NB4 (cell line): ENCODE data around the gene MEGF10.

Experiments
- DNase-seq: peaks from one replicate; pipeline ENCODE4 v3.0.0; 2010; ENCODE audit warnings: low read depth
- H3K4me3 ChIP-seq: one replicate; pipeline ENCODE4 v1.5.1; 2011; ENCODE audit warnings: mild to moderate bottlenecking, low read depth, low read length, moderate library complexity
- CTCF ChIP-seq: IDR thresholded peaks from one replicate; pipeline ENCODE4 v1.5.1; 2012; ENCODE audit warnings: low read depth, low read length
- MAX ChIP-seq: IDR thresholded peaks from 2 replicates; pipeline ENCODE4 v1.6.1; 2011; ENCODE audit warnings: low read depth, low read length
- MYC ChIP-seq: IDR thresholded peaks from 2 replicates; pipeline ENCODE4 v1.6.1; 2011; ENCODE audit warnings: low read depth, low read length
- POLR2A ChIP-seq: IDR thresholded peaks from 2 replicates; pipeline ENCODE4 v1.6.1; 2011; ENCODE audit warnings: mild to moderate bottlenecking; ENCODE audit not compliant: insufficient read length; ENCODE audit errors: extremely low read depth

The MEGF10 gene

GRCh38 chr5:127492854-127493738 lies 202.5 kb downstream of the MEGF10 start:
- peak; percentile 46 for DNase-seq
- TF ChIP-seq MYC (no peak), CTCF (peak; percentile 53)
- no peak overlapping the region for H3K4me3 ChIP-seq

GRCh38 chr5:127498548-127498947 lies 208.0 kb downstream of the MEGF10 start:
- no peak overlapping the region for H3K4me3 ChIP-seq
- TF ChIP-seq CTCF: no peak
- TF ChIP-seq MYC: no peak
- TF ChIP-seq POLR2A: no peak
- no peak for TF ChIP-seq MAX
- DNase-seq: no peak

- H3K4me3 ChIP-seq: no peak overlapping the region
- TF ChIP-seq MYC (no peak), CTCF (no peak), POLR2A (no peak), MAX (no peak)
These were observed 215.3 kb downstream of the MEGF10 start for GRCh38 chr5:127505905-127506304.

GRCh38 chr5:127506616-127507015 lies 216.0 kb downstream of the MEGF10 start:
- TF ChIP-seq POLR2A (no peak), MAX (no peak), CTCF (no peak), MYC (no peak)
- no peak overlapping the region for H3K4me3 ChIP-seq
- DNase-seq: no peak

More at GRCh38 chr5:127505905-127506304, 215.3 kb downstream of the MEGF10 start:
- no peak for DNase-seq

- DNase-seq: no peak
These were observed 218.2 kb downstream of the MEGF10 start for GRCh38 chr5:127508644-127509373.

More at GRCh38 chr5:127508644-127509373, 218.2 kb downstream of the MEGF10 start:
- no peak for TF ChIP-seq POLR2A
- TF ChIP-seq MYC: no peak
- TF ChIP-seq CTCF: no peak
- TF ChIP-seq MAX: no peak
- H3K4me3 ChIP-seq: no peak overlapping the region
